IPS-11a (cell line): ENCODE results near the gene TRIM13.
"Not testable (repeated sequence)": the region's sequence is repeated elsewhere in the genome, so short reads cannot be mapped to it uniquely, and the experiment has no call there.

Source experiments
- H3K4me3 ChIP-seq: one replicate; pipeline ENCODE4 v1.5.1; 2013; ENCODE audit warnings: low read depth, low read length, control low read depth

TRIM13 gene

GRCh38 chr13:49996951-49997895 is at the start of gene TRIM13:
TRIM13 (plus strand) TSS chr13:49997042; CDS start chr13:50011941, 14,899 bp downstream.
- H3K4me3 ChIP-seq = peak within 1 kb of the TSS; percentile 91

- H3K4me3 ChIP-seq = not testable (repeated sequence)
These were observed 48.0 kb upstream of the TRIM13 start for GRCh38 chr13:49948777-49949270.

- no peak overlapping the region for H3K4me3 ChIP-seq
These were observed 44.9 kb upstream of the TRIM13 start for GRCh38 chr13:49951754-49952535.

GRCh38 chr13:49953560-49953959 is 43.3 kb upstream of the TRIM13 start:
- H3K4me3 ChIP-seq = no peak overlapping the region

GRCh38 chr13:49954674-49955455 is 42.0 kb upstream of the TRIM13 start:
- H3K4me3 ChIP-seq = no peak overlapping the region

GRCh38 chr13:49956131-49956530 is 40.7 kb upstream of the TRIM13 start:
- H3K4me3 ChIP-seq = no peak overlapping the region

GRCh38 chr13:49958321-49958720 is 38.5 kb upstream of the TRIM13 start:
- H3K4me3 ChIP-seq = no peak overlapping the region

GRCh38 chr13:49967456-49967855 is 29.4 kb upstream of the TRIM13 start:
- H3K4me3 ChIP-seq = no peak overlapping the region

- no peak overlapping the region for H3K4me3 ChIP-seq
These were observed 24.1 kb upstream of the TRIM13 start for GRCh38 chr13:49972709-49973108.

GRCh38 chr13:49975826-49976225 is 21.0 kb upstream of the TRIM13 start:
- H3K4me3 ChIP-seq = no peak overlapping the region

- no peak overlapping the region for H3K4me3 ChIP-seq
These were observed 20.3 kb upstream of the TRIM13 start for GRCh38 chr13:49976314-49977258.

GRCh38 chr13:49977992-49978391 is 18.9 kb upstream of the TRIM13 start:
- no peak overlapping the region for H3K4me3 ChIP-seq

GRCh38 chr13:49980266-49980665 is 16.6 kb upstream of the TRIM13 start:
- no peak overlapping the region for H3K4me3 ChIP-seq

GRCh38 chr13:49985129-49985528 is 11.7 kb upstream of the TRIM13 start:
- no peak overlapping the region for H3K4me3 ChIP-seq

- H3K4me3 ChIP-seq = no peak overlapping the region
These were observed 10.4 kb upstream of the TRIM13 start for GRCh38 chr13:49986471-49986870.

GRCh38 chr13:49990612-49991011 is 6.2 kb upstream of the TRIM13 start:
- H3K4me3 ChIP-seq = not testable (repeated sequence)

- H3K4me3 ChIP-seq = no peak overlapping the region
These were observed 3.7 kb upstream of the TRIM13 start for GRCh38 chr13:49993111-49993510.

GRCh38 chr13:49993666-49994065 is 3.2 kb upstream of the TRIM13 start:
- H3K4me3 ChIP-seq = no peak overlapping the region

- H3K4me3 ChIP-seq = peak overlapping the region; percentile 65
These were observed 1.2 kb upstream of the TRIM13 start for GRCh38 chr13:49995625-49996101.
